ENCODE data around the gene PPIA.
"Not testable (repeated sequence)": the region's sequence is repeated elsewhere in the genome, so short reads cannot be mapped to it uniquely, and the experiment has no call there.

PPIA gene

DNA sequence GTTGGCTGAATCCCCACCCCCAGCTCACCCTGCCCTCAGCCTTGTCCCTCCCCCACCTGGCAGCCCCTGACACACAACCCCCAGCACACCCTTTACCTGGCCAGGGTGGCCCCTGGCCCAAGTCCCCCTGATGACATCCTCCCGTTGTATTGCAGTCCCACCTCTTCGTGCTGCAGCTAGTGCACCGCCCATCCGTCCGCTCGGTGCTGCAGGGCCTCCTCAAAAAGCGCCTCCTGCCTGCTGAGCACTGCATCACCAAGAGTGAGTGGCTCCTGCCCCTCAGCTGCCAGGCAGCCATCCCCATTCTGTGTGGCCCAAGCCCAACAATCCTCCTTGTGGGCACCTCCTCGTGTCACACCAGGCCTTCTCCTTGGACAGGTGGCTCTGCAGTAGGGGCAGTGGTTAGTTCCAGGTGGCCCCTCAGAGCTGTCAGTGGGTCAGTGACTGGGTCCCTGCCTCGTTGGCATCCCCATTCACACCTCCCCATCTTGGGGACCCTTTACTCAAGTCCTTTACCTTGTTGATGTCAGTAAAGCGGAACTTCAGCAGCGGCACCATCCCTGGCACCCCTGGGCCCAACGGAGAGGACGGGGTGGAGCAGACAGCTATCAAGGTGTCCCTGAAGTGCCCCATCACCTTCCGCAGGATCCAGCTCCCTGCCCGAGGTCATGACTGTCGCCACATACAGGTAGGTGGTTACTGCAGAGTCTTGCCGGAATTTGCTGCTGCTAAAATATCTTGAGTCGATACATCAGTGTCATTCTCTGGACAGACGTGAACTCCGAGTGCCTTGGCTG lies 33.6 kb upstream of the PPIA start:
- DNase-seq: no peak

DNA sequence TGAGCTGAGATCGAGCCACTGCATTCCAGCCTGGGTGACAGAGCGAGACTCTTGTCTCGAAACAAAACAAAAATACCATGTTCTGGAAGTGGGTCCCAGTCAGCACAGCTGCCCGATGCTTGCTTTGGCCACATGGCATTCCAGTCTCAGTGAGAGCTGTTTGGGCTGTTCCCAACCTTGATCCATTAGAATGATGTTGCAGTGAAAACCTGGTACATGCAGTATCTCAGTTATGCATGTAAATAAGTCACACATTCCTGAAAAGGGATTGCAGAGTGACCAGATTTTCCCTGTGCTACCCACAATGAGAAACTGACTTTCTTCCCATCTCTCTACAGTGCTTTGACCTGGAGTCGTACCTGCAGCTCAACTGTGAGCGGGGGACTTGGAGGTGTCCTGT lies 32.4 kb upstream of the PPIA start:
- no peak for DNase-seq

DNA sequence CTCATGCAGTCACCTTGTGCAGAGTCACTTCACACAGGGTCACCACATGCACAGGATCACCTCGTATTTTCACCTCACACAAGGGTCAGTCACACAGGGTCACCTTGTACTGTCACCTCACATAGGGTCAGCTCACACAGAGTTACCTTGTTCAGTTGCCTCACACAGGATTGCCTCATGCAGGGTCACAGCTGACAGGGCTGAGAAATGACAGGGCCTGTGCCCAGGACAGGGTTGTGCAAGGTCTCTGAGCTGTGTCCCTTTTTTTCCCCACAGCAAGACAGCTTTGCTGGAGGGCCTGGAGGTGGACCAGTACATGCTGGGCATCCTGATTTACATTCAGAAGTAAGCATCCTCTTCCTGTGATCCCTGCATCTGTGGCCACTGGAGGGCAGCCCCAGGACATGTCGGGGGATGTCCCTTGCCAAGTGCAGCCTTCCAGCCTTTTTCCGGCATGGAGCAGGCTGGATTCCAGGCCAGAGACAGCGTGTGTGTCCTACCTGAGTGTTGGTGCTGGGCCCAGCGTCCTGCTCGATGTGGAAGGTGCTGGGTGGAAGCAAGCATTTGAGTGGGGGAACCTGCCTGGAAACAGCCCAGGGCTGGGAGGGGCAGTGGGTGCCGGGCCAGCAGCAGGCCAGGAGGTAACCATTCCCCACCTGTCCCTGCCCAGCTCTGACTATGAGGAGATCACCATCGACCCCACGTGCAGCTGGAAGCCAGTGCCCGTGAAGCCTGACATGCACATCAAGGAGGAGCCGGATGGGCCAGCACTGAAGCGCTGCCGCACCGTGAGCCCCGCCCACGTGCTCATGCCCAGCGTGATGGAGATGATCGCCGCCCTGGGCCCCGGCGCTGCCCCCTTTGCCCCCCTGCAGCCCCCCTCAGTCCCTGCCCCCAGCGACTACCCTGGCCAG lies 31.6 kb upstream of the PPIA start:
- peak in 6 of 58 donors; percentile 14 to 45 (median 40) for DNase-seq

DNA sequence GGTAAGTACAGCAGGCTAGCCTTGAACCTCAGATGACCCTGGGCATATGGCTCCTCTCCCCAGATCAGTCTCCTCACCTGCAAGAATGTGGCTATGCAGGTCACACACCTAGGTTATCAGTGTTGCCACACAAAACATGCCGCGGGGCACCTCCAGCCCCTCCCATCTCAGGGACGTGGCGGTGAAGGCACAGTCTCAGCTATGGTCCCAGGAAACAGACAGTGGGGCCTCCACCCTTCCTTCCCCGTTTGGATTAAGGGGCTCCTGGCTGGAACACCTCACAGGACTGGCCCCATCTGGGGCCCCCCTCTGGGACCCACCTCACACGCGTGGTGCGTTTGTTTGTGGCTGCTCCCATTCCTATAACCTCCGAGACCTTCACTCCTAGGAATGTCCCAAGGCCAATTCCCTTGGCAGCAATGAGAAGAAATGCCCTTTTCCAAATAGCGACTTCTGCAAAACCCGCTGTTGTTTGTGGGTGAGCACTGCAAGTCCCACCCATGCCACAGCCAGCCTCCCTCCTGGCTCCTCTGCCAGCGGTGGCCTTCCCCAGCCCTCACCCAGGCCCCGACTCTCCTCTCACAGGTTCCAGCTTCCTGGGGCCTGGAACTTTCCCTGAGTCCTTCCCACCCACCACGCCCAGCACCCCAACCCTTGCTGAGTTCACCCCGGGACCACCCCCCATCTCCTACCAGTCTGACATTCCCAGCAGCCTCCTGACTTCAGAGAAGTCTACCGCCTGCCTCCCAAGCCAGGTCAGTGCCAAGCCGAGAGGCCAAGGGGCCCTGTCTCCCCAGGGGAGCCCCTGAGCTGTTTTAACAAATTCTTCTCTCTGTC lies 30.7 kb upstream of the PPIA start:
- no peak for DNase-seq

DNA sequence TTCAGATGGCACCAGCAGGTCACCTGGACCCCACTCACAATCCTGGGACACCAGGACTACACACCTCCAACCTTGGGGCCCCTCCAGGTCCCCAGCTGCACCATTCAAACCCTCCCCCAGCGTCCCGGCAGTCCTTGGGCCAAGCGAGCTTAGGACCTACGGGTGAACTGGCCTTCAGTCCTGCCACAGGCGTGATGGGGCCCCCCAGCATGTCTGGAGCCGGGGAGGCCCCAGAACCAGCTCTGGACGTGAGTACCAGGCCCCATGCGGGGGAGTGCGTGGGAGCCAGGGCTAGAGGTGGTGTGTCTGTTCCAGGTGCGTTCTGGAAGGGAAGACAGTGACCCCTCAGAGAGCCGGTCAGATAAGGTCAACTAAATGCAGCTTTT lies 30.1 kb upstream of the PPIA start:
- no peak for DNase-seq

DNA sequence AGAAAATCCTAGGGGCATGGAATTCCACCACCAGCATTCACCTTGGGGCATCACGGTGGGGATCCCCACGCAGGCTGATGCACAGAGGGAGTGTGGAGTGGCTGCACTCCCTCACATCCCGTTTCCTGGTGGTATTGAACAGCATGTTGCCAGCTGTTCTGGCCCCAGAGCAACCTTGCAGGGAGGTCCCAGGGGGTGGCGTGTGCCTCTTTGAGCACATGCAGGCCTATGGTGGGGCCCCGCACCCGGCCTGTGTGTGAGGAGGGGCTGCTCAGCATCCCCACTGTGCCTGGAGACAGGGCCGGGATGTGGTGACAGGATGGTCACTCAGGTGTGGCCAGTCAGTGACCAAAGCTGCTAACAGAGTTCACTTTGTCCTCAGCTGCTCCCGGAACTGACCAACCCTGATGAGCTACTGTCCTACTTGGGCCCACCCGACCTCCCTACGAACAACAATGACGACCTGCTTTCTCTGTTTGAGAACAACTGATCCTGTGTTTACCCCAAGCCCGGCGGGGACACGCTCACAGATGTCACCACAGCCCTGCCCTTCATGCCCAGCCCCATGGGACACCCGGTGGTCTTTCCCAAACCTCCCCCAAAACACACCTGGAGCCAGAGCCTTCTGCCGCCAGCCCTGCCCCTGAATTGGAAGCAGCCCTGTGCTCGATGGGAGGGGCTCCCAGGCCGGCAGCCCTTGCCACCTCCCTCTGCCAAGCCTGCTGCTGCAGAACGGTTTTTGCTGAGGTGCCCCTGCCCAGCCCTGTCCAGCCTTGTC lies 29.2 kb upstream of the PPIA start:
- DNase-seq: peak in 21 of 58 donors; percentile 15 to 71 (median 51)

DNA sequence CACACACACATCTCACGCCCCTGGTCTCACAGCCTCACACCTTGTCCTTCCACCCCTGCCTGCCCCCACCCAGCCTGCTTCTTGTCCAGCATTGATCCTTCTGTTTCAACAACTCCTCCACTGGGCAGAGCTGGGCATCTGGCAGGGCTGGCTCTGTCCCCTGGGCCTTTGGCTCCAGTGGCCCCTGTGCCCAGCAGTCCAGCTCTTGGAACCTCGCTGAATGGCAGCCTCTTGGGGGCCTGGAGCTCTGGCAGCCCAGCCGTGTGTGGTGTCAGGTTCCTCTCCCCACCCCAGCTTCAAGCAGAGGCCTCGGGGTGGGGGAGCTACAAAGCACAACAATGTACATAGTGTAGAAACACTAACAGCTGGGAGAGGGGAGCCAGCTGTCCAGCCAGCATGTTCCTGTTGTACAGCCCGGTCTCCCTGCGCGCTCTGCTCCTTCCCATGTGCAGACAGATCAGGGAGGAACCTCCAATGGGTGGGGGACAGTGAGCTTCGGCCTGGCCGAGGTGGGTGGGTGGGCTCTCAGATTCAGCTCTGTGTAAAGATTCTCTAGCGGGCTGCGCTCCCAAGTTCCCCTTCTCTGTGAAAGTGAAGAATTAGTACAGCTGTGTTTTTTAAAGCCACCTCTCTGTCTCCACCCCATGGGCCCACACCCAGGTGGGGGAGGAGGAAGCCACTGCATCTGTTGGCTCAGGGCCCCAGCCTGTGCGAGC lies 28.4 kb upstream of the PPIA start:
- peak in 36 of 58 donors; percentile 20 to 84 (median 56) for DNase-seq

DNA sequence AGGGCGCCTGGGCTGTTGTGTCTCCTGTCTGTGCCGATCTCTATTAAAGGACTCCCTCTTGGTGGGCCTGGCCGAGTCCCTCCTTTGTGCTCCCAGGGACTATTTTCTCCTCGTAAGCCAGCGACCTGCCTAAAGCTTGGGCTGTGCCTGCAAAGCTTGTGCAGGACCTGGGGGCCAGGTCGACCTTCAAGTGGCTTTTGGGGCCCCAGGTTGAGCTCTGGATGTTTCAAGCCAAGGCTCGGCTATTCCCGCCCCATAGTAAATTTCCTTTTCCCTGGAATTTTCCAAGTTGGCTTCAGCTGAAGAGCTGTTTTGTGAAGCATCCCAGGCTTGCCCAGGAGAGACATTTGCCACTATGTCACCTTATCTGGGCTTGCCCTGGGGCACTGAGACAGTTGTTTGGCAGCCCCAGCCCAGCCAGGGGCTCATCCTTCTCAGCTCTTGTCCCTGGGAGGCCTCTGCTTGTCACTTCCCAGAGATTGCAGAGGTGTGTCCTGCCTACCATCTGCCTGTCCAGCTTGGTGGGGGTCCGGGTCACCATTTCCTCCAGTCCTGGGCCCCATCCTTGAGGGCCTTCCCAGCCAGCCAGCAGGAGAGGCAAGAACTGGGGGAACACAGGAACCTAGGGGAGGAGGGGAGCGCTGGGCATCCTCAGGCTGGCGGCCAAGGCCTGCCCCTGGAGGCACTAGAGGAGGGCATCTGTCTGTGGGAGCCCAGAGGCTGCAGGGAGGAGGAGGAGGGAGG lies 27.7 kb upstream of the PPIA start:
- peak in 12 of 58 donors; percentile 20 to 58 (median 33) for DNase-seq

DNA sequence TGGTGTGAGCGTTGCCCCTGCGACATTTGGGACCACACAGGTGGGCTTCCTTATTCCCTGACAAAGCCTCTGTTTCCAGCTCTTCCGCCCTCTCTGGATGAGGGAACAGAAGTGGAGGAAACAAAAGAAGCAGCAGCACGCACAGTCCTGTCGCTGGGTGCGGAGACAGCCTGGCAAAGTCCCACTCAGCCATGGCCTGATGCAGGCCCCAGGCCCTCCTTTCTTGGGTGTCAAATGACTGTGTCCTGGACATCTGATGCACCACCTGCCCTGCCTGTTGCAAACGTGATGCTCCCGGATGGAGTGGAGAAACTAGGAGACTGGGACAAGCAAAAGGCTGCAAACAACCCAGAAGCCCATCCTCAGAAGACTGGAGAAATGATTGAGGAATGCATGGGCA lies 27.1 kb upstream of the PPIA start:
- no peak for DNase-seq

DNA sequence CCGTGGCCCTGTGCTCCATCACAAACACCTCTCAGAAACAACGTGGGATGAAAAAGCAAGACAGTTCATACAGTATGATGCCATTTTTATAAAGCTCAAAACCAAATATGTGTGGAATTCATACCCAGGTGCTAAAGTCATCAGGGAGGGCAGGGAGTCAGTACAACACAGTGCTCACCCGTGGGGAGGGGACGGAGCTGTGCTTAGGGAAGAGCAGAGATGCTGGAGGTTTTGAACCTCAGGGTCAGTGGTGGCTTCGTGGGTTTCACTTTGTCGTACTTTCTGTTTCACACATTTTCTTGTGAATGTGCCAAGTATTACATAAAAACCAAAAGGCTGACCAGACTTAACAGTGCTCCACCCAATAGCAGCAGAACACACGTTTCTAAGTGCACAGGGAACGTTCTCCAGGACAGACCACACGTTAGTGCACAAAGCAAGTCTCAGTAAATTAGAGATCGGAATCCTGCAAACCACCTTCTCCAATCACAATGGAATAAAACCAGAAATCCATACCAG lies 26.6 kb upstream of the PPIA start:
- DNase-seq: no peak

DNA sequence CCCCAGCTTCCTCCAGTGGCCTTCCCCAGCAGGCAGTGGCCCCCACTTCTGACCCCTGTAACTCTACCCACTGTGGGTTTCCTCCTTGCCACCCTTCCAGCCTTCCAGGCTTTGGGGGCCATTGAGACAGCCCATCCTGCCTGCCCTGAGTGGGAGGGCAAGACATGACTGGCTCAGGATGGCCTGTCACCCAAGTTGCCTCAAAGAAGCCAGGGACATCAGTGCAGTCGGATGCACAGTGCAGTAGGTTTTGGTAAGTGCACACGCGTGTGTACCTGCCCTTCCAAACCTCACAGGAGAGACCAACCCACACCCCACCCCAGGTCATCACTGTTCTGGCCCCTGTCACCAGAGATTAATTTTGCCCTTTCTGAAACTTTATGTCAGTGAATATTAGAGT lies 25.1 kb upstream of the PPIA start:
- no peak for DNase-seq

DNA sequence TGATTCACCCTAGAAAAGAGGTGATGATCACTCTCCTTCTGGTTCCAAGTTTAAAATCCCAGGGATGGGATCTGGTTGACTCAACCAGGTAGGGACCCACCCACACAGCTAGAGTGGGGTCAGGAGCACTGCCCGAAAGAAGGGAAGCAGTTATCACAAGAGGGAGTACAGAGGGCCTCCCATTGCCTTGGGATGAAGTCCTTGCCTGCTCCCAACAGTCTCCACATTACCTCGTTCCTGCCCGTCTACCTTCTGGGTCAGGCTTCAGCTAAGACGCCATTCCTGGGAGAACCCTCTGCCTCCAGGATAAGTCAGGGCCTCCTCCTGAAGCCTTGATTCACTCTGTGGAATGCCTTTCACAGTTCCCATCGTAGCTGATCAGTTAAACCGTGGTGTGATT lies 24.0 kb upstream of the PPIA start:
- no peak for DNase-seq

DNA sequence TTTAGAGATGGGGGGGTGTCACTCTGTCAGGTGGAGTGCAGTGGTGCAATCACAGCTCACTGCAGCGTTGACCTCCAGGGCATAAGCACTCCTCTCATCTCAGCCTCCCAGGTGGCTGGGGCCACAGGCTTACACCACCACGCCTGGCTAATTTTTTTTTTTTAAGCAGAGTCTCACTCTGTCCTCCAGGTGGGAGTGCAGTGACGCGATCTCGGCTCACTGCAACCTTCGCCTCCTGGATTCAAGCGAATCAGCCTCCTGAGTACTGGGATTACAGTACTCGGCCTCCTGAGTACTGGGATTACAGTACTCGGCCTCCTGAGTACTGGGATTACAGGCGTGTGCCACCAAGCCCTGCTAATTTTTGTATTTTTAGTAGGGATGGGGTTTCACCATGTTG lies 23.6 kb upstream of the PPIA start:
- DNase-seq: no peak

DNA sequence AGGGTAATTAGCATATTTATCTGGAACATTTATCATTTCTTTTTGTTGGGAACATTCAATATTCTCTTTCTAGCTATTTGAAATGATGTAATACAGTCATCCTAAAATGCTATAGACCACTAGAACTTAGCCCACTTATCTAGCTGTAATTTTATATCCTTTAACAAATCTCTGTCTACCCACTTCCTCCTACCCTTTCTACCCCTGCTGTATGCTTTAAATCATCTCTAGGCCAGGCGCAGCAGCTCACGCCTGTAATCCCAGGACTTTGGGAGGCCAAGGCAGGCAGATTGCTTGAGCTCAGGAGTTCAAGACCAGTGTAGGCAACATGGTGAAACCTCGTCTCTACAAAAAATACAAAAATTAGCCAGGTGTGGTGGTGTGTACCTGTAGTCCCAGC lies 22.0 kb upstream of the PPIA start:
- DNase-seq: not testable (repeated sequence)

DNA sequence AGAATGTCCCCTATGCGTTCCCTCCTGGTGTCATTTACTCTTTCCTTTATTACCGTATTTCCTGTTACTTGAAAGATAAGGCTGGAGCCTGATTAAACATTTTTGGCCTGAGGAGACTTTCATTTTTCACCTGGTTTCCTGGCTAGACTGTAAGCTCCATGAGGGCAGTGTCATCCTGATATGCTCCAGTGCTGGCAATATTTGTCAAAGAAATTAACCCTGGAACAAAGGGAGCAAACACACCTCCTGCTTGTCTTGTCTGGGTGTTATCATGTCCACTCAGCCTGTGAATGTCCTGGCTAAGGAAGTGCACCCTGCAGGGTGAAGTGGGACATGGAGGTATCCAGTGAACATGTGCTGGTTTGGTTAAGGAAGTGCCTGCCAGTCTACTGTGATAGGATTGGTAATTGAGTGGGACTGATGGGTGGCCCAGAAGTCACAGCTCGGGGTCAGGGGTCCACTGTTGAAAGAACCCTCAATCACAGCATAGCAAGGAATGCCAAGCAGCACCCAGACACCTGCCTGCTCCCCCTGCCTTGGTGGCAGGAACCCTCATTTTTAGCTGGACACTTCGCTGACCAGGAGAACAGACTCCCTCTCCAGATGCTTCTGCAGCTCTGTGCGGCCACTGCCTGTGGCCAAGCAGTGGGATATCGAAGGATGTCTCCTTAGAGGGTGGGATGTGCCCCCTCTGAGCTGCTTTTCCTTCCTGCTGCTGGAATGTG lies 20.9 kb upstream of the PPIA start:
- no peak for DNase-seq

DNA sequence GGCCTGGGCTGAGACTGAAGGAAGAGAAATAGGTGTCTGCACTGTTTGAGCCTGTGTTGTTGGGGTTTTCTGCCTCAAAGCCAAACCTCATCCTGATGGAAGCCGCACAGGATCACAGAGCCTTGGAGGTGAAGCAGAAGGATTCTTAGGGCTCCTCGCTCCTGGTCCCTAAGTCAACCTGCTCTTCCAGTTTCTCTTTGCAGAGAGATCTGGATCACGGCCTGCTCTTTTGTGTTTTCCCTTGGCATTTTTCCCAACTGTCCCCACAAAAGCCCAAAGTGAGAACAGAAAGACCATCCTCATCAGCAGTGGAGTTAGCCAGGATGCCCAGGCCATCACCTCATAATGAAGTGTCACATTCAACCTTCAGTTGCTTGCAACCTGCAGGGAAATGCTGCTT lies 20.3 kb upstream of the PPIA start:
- no peak for DNase-seq

DNA sequence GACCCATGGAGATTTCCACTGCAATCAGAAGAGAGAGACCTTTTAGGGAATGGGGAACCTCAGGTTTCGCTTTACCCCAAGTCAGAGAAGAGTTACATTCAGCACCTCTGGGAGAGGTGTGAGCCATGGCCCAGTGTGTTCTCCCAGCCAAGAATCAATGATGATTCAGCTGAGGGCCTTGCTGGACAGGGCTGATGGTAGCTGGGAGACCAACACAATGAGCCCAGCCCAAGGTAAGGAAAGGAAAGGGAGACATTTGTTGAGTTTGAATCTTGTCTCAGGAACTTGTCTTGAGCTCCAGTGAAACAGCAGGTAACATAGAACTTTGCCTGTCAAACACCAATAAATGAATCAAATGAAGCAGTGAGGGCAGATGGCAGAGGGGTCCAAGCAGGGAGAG lies 14.0 kb upstream of the PPIA start:
- DNase-seq: no peak

DNA sequence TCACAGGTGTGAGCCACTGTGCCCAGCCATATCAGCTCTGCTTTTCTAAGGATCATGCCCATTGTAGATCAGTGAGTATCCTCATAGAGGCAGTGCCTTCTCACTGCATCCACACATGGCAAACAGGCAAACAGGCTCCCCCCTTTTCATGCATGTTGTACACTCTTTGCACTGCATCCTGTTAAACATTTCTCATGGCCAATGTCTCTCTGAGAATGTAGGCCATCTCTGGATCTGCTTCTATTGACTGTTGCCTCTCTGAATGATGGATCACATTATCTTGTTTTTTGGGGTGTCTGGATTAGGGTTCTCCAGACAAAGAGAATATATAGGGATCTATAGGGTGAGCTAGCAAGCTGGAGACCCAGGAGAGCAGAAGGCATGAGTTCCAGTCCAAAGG lies 13.1 kb upstream of the PPIA start:
- DNase-seq: no peak
